Activated CD4-positive, alpha-beta T cell treated with anti-CD3 and anti-CD28 coated beads for 48 hours (primary cell): ENCODE results near the gene TFIP11.

Experiments used
- DNase-seq: peaks from one replicate; pipeline ENCODE4 v3.0.0-alpha.2; 2020

TFIP11 gene

GRCh38 chr22:26476705-26477340 lies 35.5 kb downstream of the TFIP11 start:
- no peak for DNase-seq

GRCh38 chr22:26474682-26475081 lies 37.6 kb downstream of the TFIP11 start:
- DNase-seq: no peak

- DNase-seq: no peak
Measured at GRCh38 chr22:26471522-26471921, 40.8 kb downstream of the TFIP11 start.

GRCh38 chr22:26470807-26471206 lies 41.5 kb downstream of the TFIP11 start:
- DNase-seq: no peak

GRCh38 chr22:26466196-26466595 lies 46.1 kb downstream of the TFIP11 start:
- DNase-seq: no peak

GRCh38 chr22:26464312-26464711 lies 48.0 kb downstream of the TFIP11 start:
- DNase-seq: no peak

GRCh38 chr22:26463688-26464087 lies 48.6 kb downstream of the TFIP11 start:
- no peak for DNase-seq

- no peak for DNase-seq
Measured at GRCh38 chr22:26463101-26463661, 49.1 kb downstream of the TFIP11 start.

- DNase-seq: no peak
Measured at GRCh38 chr22:26462641-26463040, 49.6 kb downstream of the TFIP11 start.

GRCh38 chr22:26462051-26462450 lies 50.2 kb downstream of the TFIP11 start:
- no peak for DNase-seq

- DNase-seq: peak; percentile 49
Measured at GRCh38 chr22:26461188-26461810, 51.0 kb downstream of the TFIP11 start.

- DNase-seq: no peak
Measured at GRCh38 chr22:26460202-26460601, 52.1 kb downstream of the TFIP11 start.

GRCh38 chr22:26457661-26458272 lies 54.5 kb downstream of the TFIP11 start:
- no peak for DNase-seq

- DNase-seq: no peak
Measured at GRCh38 chr22:26453812-26454500, 58.3 kb downstream of the TFIP11 start.

- DNase-seq: no peak
Measured at GRCh38 chr22:26453216-26453615, 59.1 kb downstream of the TFIP11 start.

- no peak for DNase-seq
Measured at GRCh38 chr22:26452236-26453016, 59.8 kb downstream of the TFIP11 start.

GRCh38 chr22:26450453-26451185 lies 61.7 kb downstream of the TFIP11 start:
- DNase-seq: no peak

- DNase-seq: no peak
Measured at GRCh38 chr22:26448941-26449340, 63.3 kb downstream of the TFIP11 start.

GRCh38 chr22:26448334-26448733 lies 63.9 kb downstream of the TFIP11 start:
- no peak for DNase-seq

GRCh38 chr22:26447584-26448329 lies 64.5 kb downstream of the TFIP11 start:
- no peak for DNase-seq
